NCI-H748 (cell line): ENCODE measurements around the gene TTC28.
"Not testable (repeated sequence)": the region's sequence is repeated elsewhere in the genome, so short reads cannot be mapped to it uniquely, and the experiment has no call there.

Source experiments
- DNase-seq: peaks from one replicate; lab custom pipeline; 2025; ENCODE audit not compliant: unreplicated experiment; lab: John Stamatoyannopoulos, UW

Gene TTC28

DNA sequence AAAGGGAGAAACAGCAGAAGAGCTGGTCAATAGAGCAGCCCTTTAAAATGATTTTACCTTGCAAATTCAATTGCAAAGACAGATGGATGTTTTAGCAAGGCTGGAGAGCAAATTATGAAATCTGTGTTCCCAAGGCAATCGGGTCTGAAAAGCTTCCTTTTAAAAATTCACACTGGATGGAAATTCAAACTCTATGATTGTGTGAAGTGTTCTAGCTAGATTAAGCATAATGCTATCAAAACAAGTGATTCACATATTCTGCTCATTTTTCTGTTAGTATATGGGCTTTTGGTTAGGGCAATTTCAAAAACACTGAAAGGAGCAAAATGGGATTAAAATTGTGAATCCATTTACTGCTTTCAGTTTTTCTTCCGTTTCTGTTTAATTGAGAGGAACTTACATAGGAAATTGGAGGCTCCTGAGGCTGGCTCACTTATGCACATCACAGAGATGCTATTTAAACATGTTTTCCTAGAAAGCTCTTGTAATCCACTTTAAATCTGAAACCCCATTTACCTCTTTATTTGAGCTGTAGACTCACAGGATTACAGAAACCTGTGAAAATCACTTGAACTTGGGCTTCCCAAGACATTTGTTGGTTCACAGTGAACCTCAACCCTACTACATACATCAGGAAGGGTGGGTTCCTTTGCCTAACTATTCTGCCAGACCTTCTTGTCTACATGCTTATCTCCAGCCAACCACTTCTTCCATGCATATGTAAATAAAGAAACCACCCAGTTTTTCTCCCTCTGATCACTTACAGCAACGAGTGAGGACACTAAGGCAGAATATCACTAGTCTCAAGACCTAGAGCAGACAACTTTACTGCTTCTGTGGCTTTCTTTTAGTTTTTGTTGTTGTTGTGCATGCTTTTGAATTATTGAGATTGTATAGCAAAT is 558.7 kb downstream of the TTC28 start:
- DNase-seq: no peak

DNA sequence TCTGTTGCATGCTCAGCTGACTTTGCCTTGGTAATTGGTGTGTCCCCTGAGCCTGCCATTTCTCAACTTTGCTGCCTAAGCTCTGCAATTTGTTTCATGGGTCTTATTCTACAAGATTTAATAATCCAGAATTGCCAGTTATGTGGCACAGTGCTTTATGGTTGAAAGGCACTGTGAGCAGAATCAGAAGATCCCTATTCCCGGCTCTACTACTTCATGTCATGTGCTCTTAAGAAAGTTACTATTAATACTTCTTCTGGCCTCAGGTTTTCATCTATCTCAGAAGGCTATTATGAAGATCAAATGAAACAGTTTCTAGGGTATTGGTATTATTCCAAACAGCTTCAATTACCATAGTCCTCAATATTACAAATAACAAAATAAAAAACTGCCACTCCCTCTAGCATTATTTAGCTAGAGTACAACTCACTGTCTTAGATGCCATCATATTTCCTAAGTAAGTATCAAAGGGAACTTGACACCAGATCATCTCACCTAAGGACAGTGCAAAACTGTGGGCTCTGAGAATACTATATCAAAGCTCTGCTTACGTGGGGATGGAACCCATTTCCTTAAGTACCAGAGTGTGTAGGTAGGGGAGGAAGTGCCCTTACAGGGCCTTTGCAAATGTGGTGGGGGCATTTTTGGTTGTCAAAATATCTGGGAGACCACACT is 560.5 kb downstream of the TTC28 start:
- DNase-seq: no peak

DNA sequence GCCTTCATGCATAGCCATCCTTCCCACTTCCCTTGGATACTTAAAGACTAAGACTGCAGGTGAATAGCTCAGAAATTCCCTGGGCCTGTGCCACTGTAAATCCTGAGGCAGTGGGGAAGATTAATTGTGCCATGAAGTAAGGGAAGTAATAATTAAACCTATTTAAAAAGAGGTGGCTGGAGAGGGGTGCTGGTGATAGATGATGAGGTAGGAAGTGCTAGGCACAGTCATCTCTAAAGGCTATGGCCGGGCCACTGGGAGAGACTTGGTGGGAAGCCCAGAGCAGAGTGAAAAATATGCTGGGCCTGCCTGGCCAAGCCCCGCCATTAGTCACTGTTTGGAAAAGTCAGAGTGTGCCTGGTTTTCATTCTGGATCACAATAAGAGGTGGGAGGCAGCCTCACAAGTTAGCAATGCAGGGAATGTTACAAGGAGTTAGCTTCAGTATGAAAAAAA is 563.4 kb downstream of the TTC28 start:
- DNase-seq: no peak

- DNase-seq: no peak
Observed at GRCh38 chr22:28115426-28115825, 564.2 kb downstream of the TTC28 start.

GRCh38 chr22:28112548-28113043 is 567.0 kb downstream of the TTC28 start:
- peak; percentile 14 for DNase-seq

DNA sequence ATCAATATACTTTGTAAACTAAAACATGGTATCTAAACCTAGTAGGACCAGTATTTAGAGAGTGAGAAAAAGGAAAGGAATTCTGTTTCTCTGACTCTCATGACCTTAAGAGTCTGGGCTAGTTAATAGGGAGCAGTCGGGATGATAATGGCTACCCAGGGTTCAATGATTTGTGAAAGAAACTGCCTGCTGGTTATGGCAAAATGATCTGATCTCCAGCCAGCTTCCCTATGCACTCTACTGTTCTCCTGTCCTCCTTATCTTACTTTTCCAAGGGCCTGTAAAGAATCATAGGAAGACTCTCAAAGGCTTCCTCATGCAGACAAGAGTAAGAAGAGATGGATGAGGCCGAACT is 567.5 kb downstream of the TTC28 start:
- no peak for DNase-seq

DNA sequence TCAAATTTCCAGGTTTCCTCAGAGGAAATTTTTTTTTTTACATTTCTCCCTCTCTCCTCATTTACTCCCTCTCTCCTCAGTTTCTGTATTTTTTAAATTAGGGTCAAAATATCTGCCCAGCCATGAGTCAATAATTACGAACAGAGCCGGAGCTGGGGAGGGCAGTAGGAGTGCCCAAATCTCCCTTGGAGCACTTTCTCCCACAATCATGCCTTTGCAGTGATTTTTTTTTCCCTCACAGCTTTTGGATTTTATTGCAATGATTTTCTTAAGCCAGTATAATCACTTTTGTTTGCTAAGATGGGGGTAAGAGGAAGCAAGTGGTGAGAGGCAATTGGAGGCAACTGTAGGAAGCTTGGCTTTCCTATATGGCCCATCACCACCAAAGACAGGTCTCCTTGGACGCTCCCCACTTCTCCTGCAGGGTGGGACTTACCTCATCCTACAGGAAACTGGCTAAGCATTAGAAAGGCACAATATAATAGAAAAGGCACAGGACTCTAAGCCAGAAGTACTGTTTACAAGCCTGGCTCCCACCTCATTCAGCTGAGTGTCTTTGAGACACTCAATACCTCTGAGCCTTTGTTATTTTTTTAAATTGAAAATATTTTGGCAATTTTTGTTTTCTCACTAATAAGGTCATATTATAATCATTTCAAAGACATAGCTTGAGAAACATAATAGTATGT is 568.0 kb downstream of the TTC28 start:
- no peak for DNase-seq

DNA sequence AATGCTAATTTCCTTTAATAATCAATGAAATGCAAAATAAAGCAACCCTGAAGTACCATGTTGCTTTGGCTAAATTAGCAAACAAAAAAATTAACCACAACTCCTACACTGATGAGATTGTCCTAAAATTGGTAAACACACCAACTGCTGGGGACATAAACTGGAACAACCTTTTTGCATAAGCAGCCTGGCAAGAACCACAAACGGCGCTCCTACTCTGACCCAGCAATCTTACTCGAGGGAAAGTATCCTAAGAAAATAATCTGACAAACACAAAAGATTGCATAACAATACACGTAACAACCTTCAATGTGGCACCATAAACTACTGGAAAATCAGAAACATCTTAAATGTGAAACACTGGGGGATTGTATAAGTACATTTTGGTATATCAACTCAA is 570.8 kb downstream of the TTC28 start:
- DNase-seq: no peak

- DNase-seq: no peak
Observed at GRCh38 chr22:28106617-28107016, 573.0 kb downstream of the TTC28 start.

- DNase-seq: no peak
Observed at GRCh38 chr22:28105988-28106387, 573.7 kb downstream of the TTC28 start.

GRCh38 chr22:28105413-28105812 is 574.2 kb downstream of the TTC28 start:
- DNase-seq: no peak

GRCh38 chr22:28103596-28103995 is 576.0 kb downstream of the TTC28 start:
- DNase-seq: no peak

DNA sequence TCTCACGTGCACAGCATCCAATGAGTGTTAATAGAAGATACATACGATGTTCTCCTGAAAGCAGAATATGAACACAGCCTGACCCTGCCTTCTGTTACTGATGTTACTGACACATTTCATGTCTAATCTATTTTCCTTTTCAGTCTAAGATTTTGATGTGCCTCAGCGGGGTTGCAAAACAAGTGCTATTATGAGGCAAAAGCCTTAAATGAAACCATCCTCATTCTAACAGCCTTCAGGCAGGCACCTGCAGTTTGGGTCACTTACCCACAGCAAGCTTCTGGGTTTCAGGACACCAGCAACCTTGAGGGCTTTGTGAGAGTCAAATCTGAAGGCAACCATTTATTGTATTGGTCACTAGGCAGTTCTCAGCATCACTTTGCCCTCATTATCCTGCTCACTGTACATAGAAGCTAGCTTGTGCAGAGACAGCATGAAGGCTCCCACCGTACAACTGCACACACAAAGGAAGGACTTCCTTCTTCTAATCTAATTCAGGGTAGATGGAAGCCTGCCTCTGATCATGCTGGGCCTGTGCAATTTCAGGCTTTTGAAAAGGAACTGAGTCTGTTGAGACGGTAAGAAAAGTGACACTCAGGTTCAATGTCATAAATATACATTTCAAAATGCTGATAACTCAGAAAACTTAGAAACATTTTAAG is 577.4 kb downstream of the TTC28 start:
- DNase-seq: no peak

- DNase-seq: no peak
Observed at GRCh38 chr22:28097627-28098026, 582.0 kb downstream of the TTC28 start.

DNA sequence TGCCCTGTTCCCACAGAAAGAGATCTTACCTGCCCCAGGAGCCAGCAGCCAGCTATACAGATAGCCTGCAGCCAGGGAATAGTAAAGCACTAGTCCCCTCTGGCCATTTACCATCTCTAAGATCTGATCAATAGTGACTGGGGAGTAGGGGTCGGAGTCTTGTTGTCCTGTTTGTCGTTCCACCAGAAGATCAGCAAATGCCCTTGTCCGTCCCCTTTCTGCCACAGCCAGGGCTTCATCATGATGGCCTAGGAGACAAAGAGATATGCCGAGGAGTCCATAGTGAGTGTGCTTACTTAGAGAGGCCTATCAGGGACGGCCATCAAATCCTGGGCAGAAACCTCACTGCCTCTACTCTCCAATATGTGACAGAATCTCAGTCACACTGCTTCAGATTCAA is 583.5 kb downstream of the TTC28 start:
- DNase-seq: no peak

- no peak for DNase-seq
Observed at GRCh38 chr22:28095316-28096095, 584.1 kb downstream of the TTC28 start.

GRCh38 chr22:28094771-28095170 is 584.9 kb downstream of the TTC28 start:
- DNase-seq: no peak

DNA sequence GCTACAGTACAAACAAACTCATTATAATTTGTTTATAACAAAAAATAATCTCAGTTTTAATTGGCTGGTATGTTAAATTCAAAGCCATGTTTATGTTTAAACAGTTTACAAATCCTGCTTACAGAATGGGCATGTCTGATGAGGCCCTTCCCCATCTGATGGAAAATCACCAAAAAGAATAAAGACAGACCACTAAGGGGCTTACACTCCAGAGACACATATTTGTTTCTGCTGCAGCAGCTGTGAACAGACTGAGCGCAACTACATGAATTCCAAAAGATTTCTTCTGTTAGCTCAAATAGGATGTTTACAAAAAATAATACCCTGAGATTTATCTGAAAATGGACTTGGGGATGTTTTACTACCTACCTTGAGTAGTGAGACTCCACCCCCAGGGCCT is 585.9 kb downstream of the TTC28 start:
- no peak for DNase-seq

DNA sequence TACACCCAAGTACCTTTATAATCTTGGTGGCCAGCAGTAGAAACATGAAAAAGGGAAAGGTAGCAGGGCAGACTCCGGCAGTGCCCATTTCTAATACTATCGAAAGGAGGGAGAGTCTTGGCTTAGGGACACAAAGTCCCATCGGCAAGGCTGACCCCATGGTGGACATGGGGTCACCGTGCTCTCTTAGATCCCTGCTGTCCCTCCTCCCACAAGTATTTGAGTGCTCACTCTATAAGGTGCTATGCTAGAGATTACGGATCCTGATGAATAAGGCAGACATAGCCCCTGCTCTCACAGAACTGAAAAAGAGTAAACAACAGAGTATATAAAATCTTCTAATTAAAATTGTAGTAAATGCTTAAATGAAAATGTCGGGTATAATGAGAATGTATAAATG is 588.2 kb downstream of the TTC28 start:
- DNase-seq: no peak

- DNase-seq: not testable (repeated sequence)
Observed at GRCh38 chr22:28089541-28089940, 590.1 kb downstream of the TTC28 start.
